HFF-Myc (cell line): Measurements from ENCODE around the gene MLF2.

Source experiments
- DNase-seq: peaks from one replicate; pipeline ENCODE4 v3.0.0-alpha.2; 2011; ENCODE audit warnings: low read depth; ENCODE audit errors: extremely low read depth
- H3K4me3 ChIP-seq: replicated peaks from 2 replicates; pipeline ENCODE4 v1.5.1; 2011; ENCODE audit warnings: low read depth, mild to moderate bottlenecking, control low read depth, low read length
- CTCF ChIP-seq: IDR thresholded peaks from 2 replicates; pipeline ENCODE4 v1.5.1; 2012; ENCODE audit warnings: mild to moderate bottlenecking, low read depth, low read length, control low read depth; ENCODE audit errors: missing control alignments

Gene MLF2

GRCh38 chr12:6765048-6765633 is 12.2 kb upstream of the MLF2 start:
- TF ChIP-seq CTCF = no peak
- no peak for DNase-seq
- H3K4me3 ChIP-seq = peak overlapping the region; percentile 93

- H3K4me3 ChIP-seq = peak overlapping the region; percentile 23
- peak; percentile 99 for DNase-seq
- no peak for TF ChIP-seq CTCF
These were observed 11.3 kb upstream of the MLF2 start for GRCh38 chr12:6764011-6764828.

- DNase-seq = no peak
- no peak for TF ChIP-seq CTCF
- H3K4me3 ChIP-seq = peak overlapping the region; percentile 23
These were observed 10.4 kb upstream of the MLF2 start for GRCh38 chr12:6763380-6763779.

- TF ChIP-seq CTCF = no peak
- no peak overlapping the region for H3K4me3 ChIP-seq
These were observed 6.8 kb upstream of the MLF2 start for GRCh38 chr12:6759741-6760140.

GRCh38 chr12:6758506-6759095 is 5.7 kb upstream of the MLF2 start:
- no peak overlapping the region for H3K4me3 ChIP-seq
- DNase-seq = no peak
- TF ChIP-seq CTCF = no peak

More at GRCh38 chr12:6759741-6760140, 6.8 kb upstream of the MLF2 start:
- no peak for DNase-seq

- no peak for DNase-seq
- TF ChIP-seq CTCF = no peak
- H3K4me3 ChIP-seq = no peak overlapping the region
These were observed 4.2 kb upstream of the MLF2 start for GRCh38 chr12:6757028-6757690.
